HCT116 (cell line): ENCODE results near the gene ACBD3. TPM values are rescaled to one million over a fixed set of nuclear protein-coding genes. Genes with fewer than 3 reads are reported as not detected.

Experiments used
- ATAC-seq: fragments of 200-7000 bp; cut with Tn5 transposase; 2 replicates; pipeline ENCODE4 v1.9.1; 2020; ENCODE audit warnings: mild to moderate bottlenecking, moderate library complexity
- BruUV-seq: library from RNA; stranded (reverse); fragments of 400-500 nt; replicated peaks from 2 replicates; lab custom pipeline; 2021; lab: Mats Ljungman, UMichigan
- CTCF ChIA-PET: fragments of 300-600 bp; sonication (Branson Sonifier 250); formaldehyde crosslinking; loops from one replicate; lab custom pipeline; 2021; ENCODE audit warnings: antibody characterized with exemption; lab: Charles Lee
- POLR2A ChIA-PET: fragments of 300-600, 350-600 bp; sonication (Branson Sonifier 250); formaldehyde crosslinking; loops from one replicate; lab custom pipeline; 2021; ENCODE audit warnings: antibody characterized with exemption; lab: Charles Lee
- RAD21 ChIA-PET, 2 experiments: fragments of 300-600 bp; sonication (Branson Sonifier 250); formaldehyde crosslinking; loops; one replicate each; lab custom pipeline; 2023; ENCODE audit warnings: low total read pairs in 2 of 2; ENCODE audit not compliant: uncharacterized antibody in 2 of 2, unreplicated experiment in 2 of 2, low non-redundant PET in 1 of 2; lab: Charles Lee
- DNase-seq: peaks from one replicate; pipeline ENCODE4 v3.0.0-alpha.2; 2010; ENCODE audit warnings: low read depth, low spot score
- H2AFZ ChIP-seq: fragments of 200-600 bp; shearing (Covaris generic), sonication (generic); 2 replicates; pipeline ENCODE4 v1.6.1; 2017; ENCODE audit warnings: low read depth, mixed run types, mixed read lengths, antibody characterized with exemption, low read length; ENCODE audit not compliant: poor library complexity, severe bottlenecking
- H3K27ac ChIP-seq: 2 replicates; pipeline ENCODE4 v1.5.1; 2012; ENCODE audit warnings: low read depth, low read length
- H3K27me3 ChIP-seq: fragments of 200-600 bp; sonication (generic); 2 replicates; pipeline ENCODE4 v1.6.1; 2016; ENCODE audit warnings: mixed run types, low read length, mixed read lengths; ENCODE audit not compliant: insufficient read depth
- H3K36me3 ChIP-seq, 2 experiments: fragments of 200-500 bp in 1 of 2; fragments of 200-600 bp in 1 of 2; sonication (Bioruptor generic) in 1 of 2; sonication (generic) in 1 of 2; 2 replicates each; pipeline versions ENCODE4 v1.5.1 to v1.6.1; 2014 to 2016; ENCODE audit warnings: low read length in 2 of 2, inconsistent platforms in 1 of 2, mixed read lengths in 1 of 2, mixed run types in 1 of 2; ENCODE audit not compliant: insufficient read depth in 2 of 2, control insufficient read depth in 1 of 2
- H3K4me1 ChIP-seq, 2 experiments: fragments of 200-600 bp in 1 of 2; sonication (generic) in 1 of 2; 2 replicates each; pipeline versions ENCODE4 v1.5.1 to v1.6.1; 2012 to 2017; ENCODE audit warnings: low read length in 2 of 2, inconsistent platforms in 1 of 2, mild to moderate bottlenecking in 1 of 2, mixed read lengths in 1 of 2, mixed run types in 1 of 2, moderate library complexity in 1 of 2; ENCODE audit not compliant: insufficient read depth in 2 of 2, control insufficient read depth in 1 of 2
- H3K4me2 ChIP-seq: fragments of 200-600 bp; sonication (generic); 2 replicates; pipeline ENCODE4 v1.6.1; 2017; ENCODE audit warnings: mixed run types, low read length, mixed read lengths
- H3K4me3 ChIP-seq, 2 experiments: fragments of 200-600 bp in 1 of 2; sonication (generic) in 1 of 2; replicated peaks in 1 of 2; 2 replicates each; pipeline ENCODE4 v1.5.1; 2011 to 2016; ENCODE audit warnings: low read length in 2 of 2, control low read depth in 1 of 2, low read depth in 1 of 2, mild to moderate bottlenecking in 1 of 2, mixed read lengths in 1 of 2, mixed run types in 1 of 2
- H3K79me2 ChIP-seq: fragments of 200-600 bp; sonication (generic); 2 replicates; pipeline ENCODE4 v1.6.1; 2017; ENCODE audit warnings: mild to moderate bottlenecking, mixed run types, low read length, moderate library complexity, mixed read lengths; ENCODE audit not compliant: insufficient read depth
- H3K9ac ChIP-seq: fragments of 200-600 bp; sonication (generic); 2 replicates; pipeline ENCODE4 v1.6.1; 2016; ENCODE audit warnings: low read length, mixed read lengths
- H3K9me2 ChIP-seq: fragments of 200-600 bp; sonication (generic), shearing (Covaris generic); 2 replicates; pipeline ENCODE4 v1.6.1; 2017; ENCODE audit warnings: mixed run types, mild to moderate bottlenecking, moderate library complexity; ENCODE audit not compliant: insufficient read depth
- H3K9me3 ChIP-seq, 2 experiments: fragments of 200-500 bp in 1 of 2; fragments of 200-600 bp in 1 of 2; sonication (Bioruptor generic) in 1 of 2; sonication (generic) in 1 of 2; 2 replicates each; pipeline ENCODE4 v1.6.1; 2014 to 2017; ENCODE audit warnings: low read length in 2 of 2, mixed read lengths in 2 of 2, inconsistent platforms in 1 of 2, low read depth in 1 of 2, mild to moderate bottlenecking in 1 of 2, mixed run types in 1 of 2, moderate library complexity in 1 of 2; ENCODE audit not compliant: control insufficient read depth in 1 of 2, insufficient read depth in 1 of 2
- H4K20me1 ChIP-seq: fragments of 200-600 bp; sonication (generic), shearing (Covaris generic); 2 replicates; pipeline ENCODE4 v1.6.1; 2017; ENCODE audit warnings: mixed run types, mild to moderate bottlenecking, moderate library complexity; ENCODE audit not compliant: insufficient read depth
- ATF3 ChIP-seq: IDR thresholded peaks from 2 replicates; pipeline ENCODE4 v1.6.1; 2012
- CBX3 ChIP-seq: IDR thresholded peaks from 2 replicates; pipeline ENCODE4 v1.6.1; 2012; ENCODE audit warnings: low read depth
- CEBPB ChIP-seq: IDR thresholded peaks from 2 replicates; pipeline ENCODE4 v1.6.1; 2012; ENCODE audit warnings: low read depth
- CTCF ChIP-seq, 3 experiments: fragments of 200-600 bp in 1 of 3; sonication (generic) in 1 of 3; IDR thresholded peaks in 2 of 3; conservative IDR thresholded peaks in 1 of 3; 2 replicates each; pipeline ENCODE4 v1.5.1; 2012 to 2017; ENCODE audit warnings: low read depth in 2 of 3, low read length in 2 of 3, antibody characterized with exemption in 1 of 3, borderline replicate concordance in 1 of 3, control low read depth in 1 of 3, mild to moderate bottlenecking in 1 of 3, mixed read lengths in 1 of 3, mixed run types in 1 of 3, moderate library complexity in 1 of 3; ENCODE audit not compliant: insufficient read depth in 1 of 3
- ELF1 ChIP-seq: IDR thresholded peaks from 2 replicates; pipeline ENCODE4 v1.6.1; 2012; ENCODE audit warnings: low read depth, borderline replicate concordance
- EZH2phosphoT487 ChIP-seq: fragments of 200-600 bp; IDR thresholded peaks from 2 replicates; pipeline ENCODE4 v1.6.1; 2018; ENCODE audit warnings: antibody characterized with exemption, borderline replicate concordance
- FOSL1 ChIP-seq: IDR thresholded peaks from 2 replicates; pipeline ENCODE4 v1.6.1; 2012; ENCODE audit warnings: low read depth
- JUND ChIP-seq: IDR thresholded peaks from 2 replicates; pipeline ENCODE4 v1.6.1; 2012
- MAX ChIP-seq: IDR thresholded peaks from 2 replicates; pipeline ENCODE4 v1.6.1; 2012
- POLR2A ChIP-seq: IDR thresholded peaks from 2 replicates; pipeline ENCODE4 v1.7.0; 2011; ENCODE audit warnings: borderline replicate concordance; ENCODE audit not compliant: insufficient read depth, insufficient read length; ENCODE audit errors: extremely low read depth
- POLR2AphosphoS5 ChIP-seq: IDR thresholded peaks from 2 replicates; pipeline ENCODE4 v1.6.1; 2011; ENCODE audit warnings: mild to moderate bottlenecking, low read depth, low read length, moderate library complexity
- SIN3A ChIP-seq: IDR thresholded peaks from 2 replicates; pipeline ENCODE4 v1.6.1; 2012; ENCODE audit warnings: low read depth
- SP1 ChIP-seq: IDR thresholded peaks from 2 replicates; pipeline ENCODE4 v1.6.1; 2012; ENCODE audit warnings: low read depth
- SRF ChIP-seq: IDR thresholded peaks from 2 replicates; pipeline ENCODE4 v1.6.1; 2012; ENCODE audit warnings: low read depth
- TCF7L2 ChIP-seq: IDR thresholded peaks from 2 replicates; pipeline ENCODE4 v1.7.0; 2011; ENCODE audit warnings: borderline replicate concordance, inconsistent platforms; ENCODE audit not compliant: insufficient read depth, insufficient read length; ENCODE audit errors: extremely low read depth
- YY1 ChIP-seq: IDR thresholded peaks from 2 replicates; pipeline ENCODE4 v1.6.1; 2011; ENCODE audit warnings: low read length, low read depth, moderate library complexity, mild to moderate bottlenecking; ENCODE audit not compliant: insufficient replicate concordance; ENCODE audit errors: extremely low read depth
- ZBTB33 ChIP-seq: IDR thresholded peaks from 2 replicates; pipeline ENCODE4 v1.6.1; 2011; ENCODE audit warnings: mild to moderate bottlenecking, low read length, moderate library complexity; ENCODE audit not compliant: insufficient replicate concordance; ENCODE audit errors: extremely low read depth
- ZFX ChIP-seq: fragments of 450-650 bp; IDR thresholded peaks from 2 replicates; pipeline ENCODE4 v1.6.1; 2017
- intact Hi-C: fragments of 100-400 bp; cut with micrococcal nuclease; formaldehyde crosslinking; loops from 2 replicates; pipeline ENCODE4 v1.10.0; 2022
- total RNA-seq: library from RNA; stranded (reverse); gene quantifications from one replicate; pipeline ENCODE4 v1.2.1, GENCODE V29; 2021; ENCODE audit not compliant: unreplicated experiment

The ACBD3 gene
- total RNA-seq, 1 experiment from 2014 or later, result 29.6 TPM

- DNase-seq (no peak), ATAC-seq (no peak)
- CTCF ChIA-PET, result no interaction called here
- H3K9me3 ChIP-seq, result no peaks in the 10 kb centered on the region
- H3K27me3 ChIP-seq, result no peaks in the 10 kb centered on the region
- no TSS peak for BruUV-seq
- H3K4me2 ChIP-seq, result peak overlapping the region; percentile 97
- no peaks in the 10 kb centered on the region for H3K36me3 ChIP-seq
- H4K20me1 ChIP-seq, result peaks cover 3% of the 10 kb centered on the region; the same call in 1 of the 2 replicates
- H3K4me3 ChIP-seq, result peak overlapping the region; percentile 90 to 98
- peak overlapping the region; percentile 82 for H2AFZ ChIP-seq
- peaks cover 37% of the 10 kb centered on the region for H3K79me2 ChIP-seq
- H3K9me2 ChIP-seq, result no peaks in the 10 kb centered on the region
- RAD21 ChIA-PET, result no interaction called here
- POLR2A ChIA-PET, result no interaction called here
- intact Hi-C loops, result no loop called here
- TF ChIP-seq SIN3A (0 out of 2 replicates have a peak, but pooled peaks have one; percentile 37), FOSL1 (no peak)
- H3K9ac ChIP-seq, result peak overlapping the region; percentile 78
- peaks cover 13 to 28% of the 10 kb centered on the region in 2 experiments for H3K4me1 ChIP-seq
- H3K27ac ChIP-seq, result peak overlapping the region; percentile 91; the same call in 1 of the 2 replicates
Measured at GRCh38 chr1:226187380-226187779, 839 bp upstream of the ACBD3 start.

GRCh38 chr1:226187019-226187322 lies 430 bp upstream of the ACBD3 start:
- Histone ChIP-seq H3K79me2 (peaks cover 41% of the 10 kb centered on the region), H3K9ac (peak overlapping the region; percentile 78), H4K20me1 (peaks cover 3% of the 10 kb centered on the region; the same call in 1 of the 2 replicates), H3K4me2 (peak overlapping the region; percentile 97), H3K4me1 (peaks cover 16 to 32% of the 10 kb centered on the region in 2 experiments), H3K9me2 (no peaks in the 10 kb centered on the region), H3K36me3 (no peaks in the 10 kb centered on the region), H3K9me3 (no peaks in the 10 kb centered on the region), H3K27me3 (no peaks in the 10 kb centered on the region), H2AFZ (peak overlapping the region; percentile 82), H3K27ac (peak overlapping the region; percentile 91), H3K4me3 (peak overlapping the region; percentile 90 to 98)
- BruUV-seq, result TSS peak; percentile 89
- intact Hi-C loops, result no loop called here
- TF ChIP-seq CTCF (IDR thresholded peaks at IDR 0.05 in 2 of 3, conservative IDR thresholded peaks at IDR 0.05 in 1 of 3; ENCODE audit: borderline replicate concordance in 1 of 3, insufficient read depth in 1 of 3, low read depth in 2 of 3, low read length in 2 of 3), result no peak
- no peak for TF ChIP-seq POLR2A
- no peak for TF ChIP-seq SRF
- no peak for TF ChIP-seq SP1
- no peak for TF ChIP-seq MAX
- TF ChIP-seq YY1, result no peak
- no peak for TF ChIP-seq ZBTB33
- TF ChIP-seq TCF7L2, result no peak
- no peak for TF ChIP-seq ATF3
- TF ChIP-seq CEBPB, result no peak
- TF ChIP-seq ELF1, result no peak
- no peak for TF ChIP-seq POLR2AphosphoS5
- no peak for TF ChIP-seq CBX3
- TF ChIP-seq EZH2phosphoT487, result no peak
- no peak for TF ChIP-seq ZFX
- TF ChIP-seq JUND, result no peak
- ChIA-PET POLR2A (no interaction called here), CTCF (no interaction called here), RAD21 (no interaction called here)
- DNase-seq (no peak), ATAC-seq (no peak)
